LNCAP (cell line): ENCODE measurements around the gene UBL4A.

Source experiments
- CTCF ChIP-seq: fragments of 450-650 bp; IDR thresholded peaks from 2 replicates; pipeline ENCODE4 v1.5.1; 2017; ENCODE audit warnings: mild to moderate bottlenecking

The UBL4A gene

GRCh38 chrX:154490021-154490413 lies 3.6 kb upstream of the UBL4A start:
- TF ChIP-seq CTCF: no peak

GRCh38 chrX:154489182-154489581 lies 2.8 kb upstream of the UBL4A start:
- no peak for TF ChIP-seq CTCF

- no peak for TF ChIP-seq CTCF
These were observed 2.1 kb upstream of the UBL4A start for GRCh38 chrX:154488336-154489075.

- no peak for TF ChIP-seq CTCF
These were observed 1.3 kb upstream of the UBL4A start for GRCh38 chrX:154487518-154488290.

- TF ChIP-seq CTCF: no peak
These were observed 391 bp downstream of the UBL4A start for GRCh38 chrX:154486052-154486395.

GRCh38 chrX:154485150-154486051 lies 1.0 kb downstream of the UBL4A start:
- no peak for TF ChIP-seq CTCF
